OCI-LY1 (cell line): ENCODE results near the gene SRCIN1.

Source experiments
- H2AFZ ChIP-seq: fragments of 200-600 bp; sonication (generic), shearing (Covaris generic); 2 replicates; pipeline ENCODE4 v1.6.0; 2014; ENCODE audit warnings: antibody characterized with exemption, mild to moderate bottlenecking, low read length
- H3F3A ChIP-seq: fragments of 200-600 bp; sonication (generic), shearing (Covaris generic); 2 replicates; pipeline ENCODE4 v1.6.0; 2014; ENCODE audit warnings: mild to moderate bottlenecking, antibody characterized with exemption, low read length, moderate library complexity; ENCODE audit not compliant: insufficient read depth
- H3K27ac ChIP-seq: fragments of 200-600 bp; sonication (generic); 2 replicates; pipeline ENCODE4 v1.5.1; 2014; ENCODE audit warnings: low read length, mixed run types, mild to moderate bottlenecking, low read depth; ENCODE audit not compliant: poor library complexity, severe bottlenecking
- H3K27me3 ChIP-seq: fragments of 200-600 bp; sonication (generic); 2 replicates; pipeline ENCODE4 v1.6.0; 2014; ENCODE audit warnings: antibody characterized with exemption, mild to moderate bottlenecking, low read length, moderate library complexity; ENCODE audit not compliant: insufficient read depth
- H3K36me3 ChIP-seq: fragments of 200-600 bp; sonication (generic); 2 replicates; pipeline ENCODE4 v1.6.1; 2014; ENCODE audit warnings: mild to moderate bottlenecking, antibody characterized with exemption, low read length, moderate library complexity, mixed read lengths; ENCODE audit not compliant: insufficient read depth
- H3K4me1 ChIP-seq: fragments of 200-600 bp; sonication (generic); 2 replicates; pipeline ENCODE4 v1.5.1; 2014; ENCODE audit warnings: mild to moderate bottlenecking, low read length, moderate library complexity; ENCODE audit not compliant: insufficient read depth, severe bottlenecking
- H3K4me2 ChIP-seq: fragments of 200-600 bp; sonication (generic), shearing (Covaris generic); 2 replicates; pipeline ENCODE4 v1.6.1; 2014; ENCODE audit warnings: low read length
- H3K4me3 ChIP-seq: fragments of 200-600 bp; sonication (generic); 2 replicates; pipeline ENCODE4 v1.5.1; 2014; ENCODE audit warnings: low read length, low read depth, mild to moderate bottlenecking, mixed read lengths; ENCODE audit not compliant: poor library complexity, severe bottlenecking
- H3K79me2 ChIP-seq: fragments of 200-600 bp; shearing (Covaris generic); 2 replicates; pipeline ENCODE4 v1.6.1; 2016; ENCODE audit warnings: mixed run types, low read length, mixed read lengths; ENCODE audit not compliant: insufficient read depth
- H3K9ac ChIP-seq: fragments of 200-600 bp; sonication (generic), shearing (Covaris generic); 2 replicates; pipeline ENCODE4 v1.6.1; 2014; ENCODE audit warnings: mild to moderate bottlenecking, low read length, mixed read lengths
- H3K9me2 ChIP-seq: fragments of 200-600 bp; sonication (generic), shearing (Covaris generic); 2 replicates; pipeline ENCODE4 v1.6.1; 2014; ENCODE audit warnings: low read depth, mild to moderate bottlenecking, low read length, mixed read lengths
- H3K9me3 ChIP-seq: fragments of 200-600 bp; shearing (Covaris generic); 2 replicates; pipeline ENCODE4 v1.6.1; 2014; ENCODE audit warnings: low read length, mixed read lengths
- H4K20me1 ChIP-seq: fragments of 200-600 bp; sonication (generic), shearing (Covaris generic); 2 replicates; pipeline ENCODE4 v1.6.0; 2016; ENCODE audit warnings: mild to moderate bottlenecking, low read length; ENCODE audit not compliant: insufficient read depth
- EZH2 ChIP-seq: fragments of 200-600 bp; sonication (generic), shearing (Covaris generic); IDR thresholded peaks from 2 replicates; pipeline ENCODE4 v1.8.0; 2017; ENCODE audit warnings: borderline replicate concordance, mixed run types, mild to moderate bottlenecking, antibody characterized with exemption, low read length, moderate library complexity, mixed read lengths
- TF ChIP-seq, protein P1 (sequence below): fragments of 200-600 bp; sonication (generic), shearing (Covaris generic); IDR thresholded peaks from 2 replicates; pipeline ENCODE4 v1.5.1; 2017; ENCODE audit warnings: mild to moderate bottlenecking, antibody characterized with exemption, low read length, moderate library complexity, mixed read lengths

SRCIN1 gene

DNA sequence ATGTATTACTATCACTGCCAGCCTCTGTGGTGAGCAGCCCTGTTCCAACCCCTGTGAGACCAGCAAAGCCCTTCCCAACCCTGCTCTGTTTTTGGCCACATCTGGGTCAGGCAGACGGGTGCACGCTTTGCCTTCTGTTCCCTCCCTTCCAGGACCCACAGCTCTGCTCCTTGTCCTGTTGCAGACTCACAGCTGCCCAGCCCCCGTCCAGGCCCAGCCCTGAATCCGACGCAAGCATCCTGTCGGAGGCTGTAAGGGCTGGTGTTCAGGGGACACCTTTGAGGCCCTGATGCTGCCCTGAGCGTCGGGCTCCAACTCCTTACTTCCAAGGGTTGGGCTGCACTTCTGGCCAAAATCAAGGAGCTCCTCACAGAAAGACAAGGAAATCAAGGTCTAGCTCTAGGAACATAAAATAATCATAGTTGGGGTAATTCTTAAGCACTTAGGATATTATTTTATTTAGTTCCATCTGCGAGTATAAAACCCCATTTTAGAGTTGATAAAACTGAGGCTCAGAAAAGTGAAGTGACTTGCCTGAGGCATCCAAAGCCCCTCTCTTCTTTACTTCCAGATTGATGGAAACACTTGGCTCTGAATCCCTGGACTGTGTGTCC, 14.3 kb upstream of the SRCIN1 start:
- Histone ChIP-seq H4K20me1 (no peaks in the 10 kb centered on the region), H3K4me1 (no peaks in the 10 kb centered on the region), H2AFZ (no peak overlapping the region), H3K27ac (no peak overlapping the region), H3K27me3 (peaks cover 7% of the 10 kb centered on the region; the same call in 1 of the 2 replicates), H3K4me3 (no peak overlapping the region), H3K79me2 (no peaks in the 10 kb centered on the region), H3K4me2 (no peak overlapping the region), H3K9ac (no peak overlapping the region), H3K9me2 (no peaks in the 10 kb centered on the region), H3F3A (no peaks in the 10 kb centered on the region), H3K9me3 (no peaks in the 10 kb centered on the region), H3K36me3 (no peaks in the 10 kb centered on the region)
- no peak for TF ChIP-seq EZH2
- TF ChIP-seq, protein P1, sequence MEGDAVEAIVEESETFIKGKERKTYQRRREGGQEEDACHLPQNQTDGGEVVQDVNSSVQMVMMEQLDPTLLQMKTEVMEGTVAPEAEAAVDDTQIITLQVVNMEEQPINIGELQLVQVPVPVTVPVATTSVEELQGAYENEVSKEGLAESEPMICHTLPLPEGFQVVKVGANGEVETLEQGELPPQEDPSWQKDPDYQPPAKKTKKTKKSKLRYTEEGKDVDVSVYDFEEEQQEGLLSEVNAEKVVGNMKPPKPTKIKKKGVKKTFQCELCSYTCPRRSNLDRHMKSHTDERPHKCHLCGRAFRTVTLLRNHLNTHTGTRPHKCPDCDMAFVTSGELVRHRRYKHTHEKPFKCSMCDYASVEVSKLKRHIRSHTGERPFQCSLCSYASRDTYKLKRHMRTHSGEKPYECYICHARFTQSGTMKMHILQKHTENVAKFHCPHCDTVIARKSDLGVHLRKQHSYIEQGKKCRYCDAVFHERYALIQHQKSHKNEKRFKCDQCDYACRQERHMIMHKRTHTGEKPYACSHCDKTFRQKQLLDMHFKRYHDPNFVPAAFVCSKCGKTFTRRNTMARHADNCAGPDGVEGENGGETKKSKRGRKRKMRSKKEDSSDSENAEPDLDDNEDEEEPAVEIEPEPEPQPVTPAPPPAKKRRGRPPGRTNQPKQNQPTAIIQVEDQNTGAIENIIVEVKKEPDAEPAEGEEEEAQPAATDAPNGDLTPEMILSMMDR: no peak

DNA sequence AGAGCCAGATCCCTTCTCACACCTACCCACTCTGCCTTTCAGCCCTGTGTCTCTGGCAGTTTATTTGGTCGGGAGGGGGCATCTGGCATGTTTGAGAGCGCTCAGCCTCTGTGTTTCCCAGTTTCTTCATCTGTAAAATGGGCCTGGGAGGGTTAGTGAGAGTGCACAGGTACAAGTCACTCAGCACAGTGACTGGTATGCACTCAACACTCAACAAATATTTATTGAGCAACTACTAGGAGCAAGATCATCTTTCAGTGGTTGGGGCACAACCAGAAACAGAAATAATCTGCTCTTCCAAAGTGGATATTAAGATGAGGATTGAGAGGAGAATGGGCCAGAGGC, 13.7 kb upstream of the SRCIN1 start:
- no peak overlapping the region for H3K4me3 ChIP-seq
- no peaks in the 10 kb centered on the region for H3K36me3 ChIP-seq

GRCh38 chr17:38617967-38618760, 12.4 kb upstream of the SRCIN1 start:
- no peaks in the 10 kb centered on the region for H3F3A ChIP-seq
- no peak overlapping the region for H2AFZ ChIP-seq
- H3K27ac ChIP-seq: no peak overlapping the region
- no peaks in the 10 kb centered on the region for H3K9me3 ChIP-seq
- no peaks in the 10 kb centered on the region for H3K36me3 ChIP-seq
- H3K9me2 ChIP-seq: no peaks in the 10 kb centered on the region
- H3K4me3 ChIP-seq: no peak overlapping the region
- peaks cover 3% of the 10 kb centered on the region; the same call in 1 of the 2 replicates for H3K27me3 ChIP-seq
- no peaks in the 10 kb centered on the region for H3K4me1 ChIP-seq
- H3K9ac ChIP-seq: no peak overlapping the region
- H3K4me2 ChIP-seq: no peak overlapping the region
- no peaks in the 10 kb centered on the region for H3K79me2 ChIP-seq
- TF ChIP-seq EZH2: no peak
- TF ChIP-seq, protein P1: no peak
- no peaks in the 10 kb centered on the region for H4K20me1 ChIP-seq

More for the DNA sequence above, 13.7 kb upstream of the SRCIN1 start:
- Histone ChIP-seq H3K9me2 (no peaks in the 10 kb centered on the region), H3K27ac (no peak overlapping the region), H4K20me1 (no peaks in the 10 kb centered on the region), H3F3A (no peaks in the 10 kb centered on the region), H2AFZ (no peak overlapping the region), H3K27me3 (peaks cover 3% of the 10 kb centered on the region; the same call in 1 of the 2 replicates), H3K9ac (no peak overlapping the region), H3K4me2 (no peak overlapping the region), H3K9me3 (no peaks in the 10 kb centered on the region), H3K4me1 (no peaks in the 10 kb centered on the region), H3K79me2 (no peaks in the 10 kb centered on the region)
- TF ChIP-seq, protein P1: no peak
- no peak for TF ChIP-seq EZH2
